HUES64 (cell line): ENCODE results near the gene FASTK.
A peak's percentile ranks its signal among the peaks of the same experiment; 100 is the strongest.

Experiments used
- H3K27ac ChIP-seq: 2 replicates; pipeline ENCODE4 v1.7.0; 2013; ENCODE audit warnings: low read depth, low read length, inconsistent platforms
- H3K27me3 ChIP-seq: 2 replicates; pipeline ENCODE4 v1.6.1; 2013; ENCODE audit warnings: mild to moderate bottlenecking, low read length; ENCODE audit not compliant: insufficient read depth
- H3K36me3 ChIP-seq: 2 replicates; pipeline ENCODE4 v1.6.1; 2013; ENCODE audit warnings: mild to moderate bottlenecking, low read length; ENCODE audit not compliant: insufficient read depth
- H3K4me1 ChIP-seq: 2 replicates; pipeline ENCODE4 v1.6.1; 2013; ENCODE audit warnings: mild to moderate bottlenecking, low read length, moderate library complexity; ENCODE audit not compliant: insufficient read depth
- H3K4me3 ChIP-seq: 2 replicates; pipeline ENCODE4 v1.5.1; 2013; ENCODE audit warnings: mild to moderate bottlenecking, low read length, moderate library complexity
- H3K9ac ChIP-seq: 2 replicates; pipeline ENCODE4 v1.6.1; 2013; ENCODE audit warnings: mild to moderate bottlenecking, low read depth, low read length
- H3K9me3 ChIP-seq: 2 replicates; pipeline ENCODE4 v1.6.1; 2013; ENCODE audit warnings: low read depth, low read length; ENCODE audit not compliant: insufficient read depth
- WGBS: fragments of 150-250, 120-280 bp; methylation state at CpG from one replicate; pipeline ENCODE4 v1.1.7; 2013; ENCODE audit warnings: missing lambda C conversion rate; 5-methylcytosine and 5-hydroxymethylcytosine counted together

Gene FASTK

DNA sequence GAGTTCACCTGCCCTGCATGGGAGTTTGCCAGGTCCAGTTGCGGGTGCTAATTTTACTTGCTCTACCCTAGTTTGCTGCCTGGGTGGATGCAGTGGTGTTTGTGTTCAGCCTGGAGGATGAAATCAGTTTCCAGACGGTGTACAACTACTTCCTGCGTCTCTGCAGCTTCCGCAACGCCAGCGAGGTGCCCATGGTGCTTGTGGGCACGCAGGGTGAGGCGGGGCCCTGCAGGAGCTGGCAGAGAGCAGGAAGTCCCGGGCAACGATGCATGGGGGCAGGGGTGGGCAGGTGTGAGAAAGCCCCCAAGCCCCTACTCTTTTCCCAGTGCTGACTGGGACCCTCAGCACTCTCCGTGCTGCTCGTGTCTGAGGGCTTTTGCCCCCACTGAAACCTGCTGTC lies 37.0 kb upstream of the FASTK start:
- no peak overlapping the region for H3K9ac ChIP-seq
- no peaks in the 10 kb centered on the region for H3K9me3 ChIP-seq
- H3K36me3 ChIP-seq = peaks cover 27% of the 10 kb centered on the region; the same call in 1 of the 2 replicates
- H3K27me3 ChIP-seq = peaks cover 18% of the 10 kb centered on the region
- H3K4me3 ChIP-seq = no peak overlapping the region
- H3K4me1 ChIP-seq = peaks cover 17% of the 10 kb centered on the region
- 94% methylated on average over 12 of the region's 12 CpGs for WGBS
- no peak overlapping the region for H3K27ac ChIP-seq

DNA sequence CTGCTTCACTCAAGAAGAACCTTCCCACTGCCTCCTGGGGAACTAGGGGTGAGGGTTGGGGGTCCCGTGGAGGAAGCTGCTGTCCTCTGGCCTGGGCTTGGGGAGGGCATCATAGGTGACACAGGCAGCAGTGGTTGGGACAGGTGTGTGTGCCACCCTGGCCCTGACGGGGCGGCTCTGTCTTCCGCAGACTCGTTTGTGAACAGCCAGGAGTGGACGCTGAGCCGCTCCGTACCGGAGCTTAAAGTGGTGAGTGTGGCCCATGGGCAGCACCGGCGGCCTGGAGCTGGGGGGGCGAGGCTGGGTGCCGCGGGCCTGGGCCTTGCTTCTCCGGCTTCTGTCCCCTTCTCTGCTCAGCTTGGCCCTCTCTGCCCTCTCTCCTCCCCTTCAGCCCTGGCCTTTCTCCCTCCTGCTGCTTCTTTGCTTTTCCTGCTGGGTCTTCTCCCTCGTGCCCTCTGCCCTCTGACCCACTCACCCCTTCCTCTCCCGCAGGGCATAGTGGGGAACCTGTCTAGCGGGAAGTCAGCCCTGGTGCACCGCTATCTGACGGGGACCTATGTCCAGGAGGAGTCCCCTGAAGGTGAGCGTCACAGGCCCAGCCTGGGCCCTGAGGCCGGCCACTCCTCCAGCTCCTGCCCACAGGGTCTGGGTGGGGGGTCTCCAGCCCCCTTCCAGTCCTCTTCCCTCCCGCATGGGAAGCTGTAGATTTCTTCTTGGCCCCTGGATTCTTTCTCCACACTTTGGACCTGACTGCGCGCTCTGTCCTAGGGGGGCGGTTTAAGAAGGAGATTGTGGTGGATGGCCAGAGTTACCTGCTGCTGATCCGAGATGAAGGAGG lies 36.2 kb upstream of the FASTK start:
- no peak overlapping the region for H3K9ac ChIP-seq
- H3K4me3 ChIP-seq = no peak overlapping the region
- no peaks in the 10 kb centered on the region for H3K9me3 ChIP-seq
- peaks cover 27% of the 10 kb centered on the region; the same call in 1 of the 2 replicates for H3K36me3 ChIP-seq
- peaks cover 18% of the 10 kb centered on the region for H3K27me3 ChIP-seq
- peaks cover 17% of the 10 kb centered on the region for H3K4me1 ChIP-seq
- H3K27ac ChIP-seq = no peak overlapping the region
- WGBS = 93% methylated on average over 27 of the region's 27 CpGs

DNA sequence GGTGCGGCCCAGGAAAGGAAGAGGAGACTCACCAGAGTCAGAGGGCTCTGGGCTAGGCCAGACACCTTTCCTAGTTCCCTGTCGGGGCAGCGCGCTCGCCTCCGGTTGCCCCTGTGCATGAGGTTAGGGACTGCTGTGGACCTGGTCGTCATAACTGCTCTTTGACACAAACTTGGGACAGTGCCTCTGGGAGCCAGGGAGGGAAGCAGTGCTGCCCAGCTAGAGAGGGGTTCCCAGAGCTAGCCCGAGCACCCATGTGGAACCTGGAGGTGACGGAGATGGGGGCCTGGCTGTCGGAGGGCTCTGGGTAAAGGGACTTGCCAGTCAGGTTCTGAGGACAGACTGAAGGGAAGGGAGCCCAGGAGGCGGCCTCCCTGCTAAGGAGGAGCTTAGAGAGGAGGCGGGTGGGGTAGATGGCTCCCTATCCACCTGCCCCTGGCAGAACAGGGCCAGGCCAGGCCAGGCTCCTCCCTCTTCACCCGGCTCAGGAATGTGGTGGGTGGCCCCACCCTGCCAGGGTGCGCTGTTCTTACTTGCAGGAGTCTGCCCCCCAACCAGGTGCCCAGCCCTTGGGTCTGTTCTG lies 35.3 kb upstream of the FASTK start:
- H3K27me3 ChIP-seq = peaks cover 18% of the 10 kb centered on the region
- no peak overlapping the region for H3K9ac ChIP-seq
- no peaks in the 10 kb centered on the region for H3K9me3 ChIP-seq
- peaks cover 24% of the 10 kb centered on the region; the same call in 1 of the 2 replicates for H3K36me3 ChIP-seq
- WGBS = 54% methylated on average over 14 of the region's 14 CpGs
- peak overlapping the region; percentile 42 for H3K4me3 ChIP-seq
- peaks cover 17% of the 10 kb centered on the region for H3K4me1 ChIP-seq
- no peak overlapping the region for H3K27ac ChIP-seq

DNA sequence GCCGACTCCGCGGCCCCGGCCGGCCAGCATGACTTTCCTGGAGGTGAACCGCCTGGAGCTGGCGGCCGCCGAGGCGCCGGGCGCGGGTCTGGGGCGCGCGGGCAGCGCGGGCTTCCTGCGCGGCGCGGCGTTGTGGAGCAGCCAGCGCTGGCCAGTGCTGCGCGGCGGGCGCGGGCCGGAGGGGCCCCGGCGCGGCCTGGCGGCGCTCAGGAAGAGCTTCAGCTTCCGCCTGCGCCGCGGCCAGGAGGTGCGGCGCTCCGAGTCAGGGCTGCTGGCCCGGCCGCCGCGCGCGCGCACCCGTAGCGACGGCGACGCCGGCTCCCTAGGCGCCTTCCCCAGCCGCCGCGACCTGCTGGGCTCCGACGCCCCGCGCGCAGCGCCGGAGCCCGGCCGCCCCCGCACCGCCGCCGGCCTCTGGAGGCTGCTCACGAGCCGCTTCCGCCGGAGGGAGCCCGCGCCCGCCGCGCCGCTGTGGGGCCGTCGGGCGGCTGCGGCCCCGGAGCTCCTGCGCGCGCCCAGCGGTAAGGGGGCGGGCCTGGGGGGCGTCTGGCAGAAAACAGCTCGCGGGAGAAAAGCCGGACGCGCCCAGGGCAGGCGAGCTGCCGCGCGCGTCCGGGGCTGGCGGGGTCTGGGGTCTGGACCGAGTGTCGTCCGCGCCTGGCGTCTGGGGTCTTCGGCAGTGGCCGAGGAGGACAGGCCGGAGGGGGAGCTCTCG lies 34.7 kb upstream of the FASTK start:
- Histone ChIP-seq H3K27me3 (peaks cover 18% of the 10 kb centered on the region), H3K27ac (no peak overlapping the region), H3K4me1 (peaks cover 17% of the 10 kb centered on the region), H3K36me3 (peaks cover 18% of the 10 kb centered on the region; the same call in 1 of the 2 replicates), H3K9ac (peak overlapping the region; percentile 30), H3K4me3 (peak overlapping the region; percentile 42), H3K9me3 (no peaks in the 10 kb centered on the region)
- 2% methylated on average over 114 of the region's 114 CpGs for WGBS

DNA sequence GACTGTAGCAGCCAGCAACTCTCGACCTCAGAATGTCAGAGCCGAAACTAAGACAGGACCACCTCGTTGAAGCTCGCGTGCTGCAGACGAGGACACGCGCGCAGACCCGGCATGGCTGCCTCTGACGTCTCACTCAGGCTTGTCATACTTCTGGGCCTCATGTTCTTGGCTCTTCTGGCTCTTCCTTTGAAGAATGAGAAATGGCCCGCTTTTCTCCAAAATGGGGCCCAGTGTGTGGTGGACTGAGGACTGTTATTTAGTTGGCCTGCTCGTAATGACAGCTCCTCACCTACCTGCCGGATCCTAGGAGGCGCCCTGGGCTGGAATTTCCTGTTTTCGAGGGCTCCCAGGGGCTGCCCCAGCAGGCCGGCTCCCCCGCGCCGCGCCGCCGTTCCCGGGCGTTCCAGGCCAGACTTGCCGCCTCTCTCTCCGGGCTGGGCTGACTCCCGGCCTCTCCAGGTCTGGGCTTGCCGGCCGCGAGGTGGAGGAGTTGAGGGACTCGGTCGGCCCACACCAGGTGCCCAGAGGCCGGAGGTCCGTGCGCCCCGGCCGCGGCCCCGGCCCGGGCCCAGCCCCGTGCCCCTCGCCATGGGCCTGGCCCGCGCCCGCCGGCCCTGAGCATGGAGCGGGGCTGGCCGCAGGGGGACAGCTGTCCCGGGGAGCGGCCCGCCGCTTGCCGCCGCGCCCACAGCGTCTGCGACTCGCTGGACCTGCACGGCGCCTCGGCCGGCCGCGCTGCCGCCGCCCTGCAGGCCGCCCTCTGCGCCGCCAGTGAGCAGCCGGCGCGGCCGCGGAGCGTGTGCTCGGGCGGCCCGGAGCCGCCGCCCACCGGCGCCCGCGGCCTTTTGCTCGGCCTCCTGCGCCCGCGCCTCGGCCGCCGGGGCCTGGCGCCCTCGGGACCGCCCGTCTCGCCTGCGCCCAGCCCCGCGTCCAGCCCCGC lies 33.8 kb upstream of the FASTK start:
- Histone ChIP-seq H3K9ac (peak overlapping the region; percentile 30; the same call in 1 of the 2 replicates), H3K27ac (peak overlapping the region; percentile 51; the same call in 1 of the 2 replicates)
- WGBS = 8% methylated on average over 101 of the region's 101 CpGs

DNA sequence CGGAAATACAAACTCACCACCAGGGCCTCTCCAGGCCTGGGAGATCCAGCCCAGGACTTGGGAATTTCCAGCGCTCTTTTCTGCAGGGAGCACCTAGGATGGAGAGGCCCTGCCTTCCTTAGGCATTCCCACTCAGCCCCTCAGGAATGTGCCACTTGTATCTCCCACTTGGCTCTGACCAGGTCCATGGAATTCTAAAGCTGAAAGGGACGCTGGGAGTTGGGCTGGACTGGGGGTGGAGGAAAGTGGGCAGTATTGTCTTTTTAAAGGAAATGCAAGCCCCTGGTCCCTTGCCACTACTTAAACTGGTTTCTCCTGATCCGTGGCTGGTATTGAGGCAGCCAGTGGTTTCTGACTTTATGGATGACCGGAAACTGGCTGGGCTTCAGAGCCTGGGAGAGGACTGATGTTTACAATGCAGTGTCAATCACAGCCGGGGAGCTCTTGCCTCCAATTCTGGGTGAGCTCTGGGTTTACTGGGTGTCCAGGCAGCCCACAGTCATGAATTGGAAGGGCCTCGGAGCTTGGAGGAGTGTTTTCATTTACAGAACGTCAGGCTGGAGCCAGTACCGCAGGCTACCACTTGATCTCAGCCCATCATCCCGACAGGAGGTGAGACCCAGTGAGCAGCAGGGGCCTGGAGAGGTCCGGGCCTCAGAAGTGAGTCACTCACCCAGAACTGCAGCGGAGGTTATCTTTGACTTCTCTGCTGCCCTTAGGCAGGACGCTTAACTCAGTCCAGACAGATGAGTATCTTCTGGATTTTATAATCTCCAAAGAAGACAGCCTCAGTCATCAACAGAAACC lies 32.9 kb upstream of the FASTK start:
- Histone ChIP-seq H3K4me3 (peak overlapping the region; percentile 42), H3K27ac (peak overlapping the region; percentile 51; the same call in 1 of the 2 replicates), H3K4me1 (peaks cover 17% of the 10 kb centered on the region), H3K9me3 (no peaks in the 10 kb centered on the region), H3K27me3 (peaks cover 18% of the 10 kb centered on the region), H3K36me3 (0 out of 2 replicates have a peak, but pooled peaks cover 2% of the 10 kb centered on the region), H3K9ac (no peak overlapping the region; the same call in 1 of the 2 replicates)
- WGBS = 34% methylated on average over 13 of the region's 13 CpGs

More for the DNA sequence above, 33.8 kb upstream of the FASTK start:
- peaks cover 11% of the 10 kb centered on the region; the same call in 1 of the 2 replicates for H3K36me3 ChIP-seq
- peaks cover 18% of the 10 kb centered on the region for H3K27me3 ChIP-seq
- H3K4me3 ChIP-seq = peak overlapping the region; percentile 42
- H3K4me1 ChIP-seq = peaks cover 17% of the 10 kb centered on the region
- H3K9me3 ChIP-seq = no peaks in the 10 kb centered on the region

DNA sequence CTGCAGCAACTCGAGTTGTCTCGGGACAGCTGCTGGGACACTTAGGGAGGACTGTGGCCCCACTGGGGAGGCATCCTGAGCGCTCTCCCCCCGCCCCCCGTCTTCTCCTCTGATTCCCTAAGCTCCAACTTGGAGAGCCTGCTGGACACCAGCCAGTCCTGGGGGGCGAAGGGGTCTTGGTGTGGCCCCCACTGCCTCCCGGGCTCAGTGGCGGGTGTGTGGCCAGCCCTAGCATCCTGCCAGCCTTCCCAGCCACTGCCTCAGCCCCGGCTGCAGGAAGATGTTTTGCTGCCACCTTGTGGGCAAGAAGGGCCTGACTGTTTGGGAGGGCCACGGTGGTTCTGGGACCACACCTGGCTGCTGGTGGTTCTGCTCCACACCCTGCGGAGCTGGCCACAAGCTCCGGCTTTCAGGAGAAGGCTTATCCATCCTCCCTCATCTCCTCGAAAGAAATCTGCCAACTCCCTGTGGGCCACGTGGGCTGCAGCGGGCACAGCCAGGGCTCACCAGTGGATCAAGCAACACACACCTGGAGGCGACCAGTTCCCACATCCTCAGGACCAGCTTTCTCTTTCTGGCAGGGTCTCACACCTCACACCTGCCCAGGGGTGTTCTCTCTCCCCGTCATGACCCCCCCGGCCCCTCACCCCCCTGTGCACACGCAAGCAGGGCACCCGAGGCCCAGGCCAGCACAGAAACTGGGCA lies 30.5 kb upstream of the FASTK start:
- H3K36me3 ChIP-seq = no peaks in the 10 kb centered on the region
- H3K27ac ChIP-seq = no peak overlapping the region
- peaks cover 16% of the 10 kb centered on the region for H3K27me3 ChIP-seq
- 45% methylated on average over 20 of the region's 20 CpGs for WGBS
- H3K9ac ChIP-seq = no peak overlapping the region
- H3K4me3 ChIP-seq = no peak overlapping the region
- no peaks in the 10 kb centered on the region for H3K9me3 ChIP-seq
- H3K4me1 ChIP-seq = peaks cover 15% of the 10 kb centered on the region

DNA sequence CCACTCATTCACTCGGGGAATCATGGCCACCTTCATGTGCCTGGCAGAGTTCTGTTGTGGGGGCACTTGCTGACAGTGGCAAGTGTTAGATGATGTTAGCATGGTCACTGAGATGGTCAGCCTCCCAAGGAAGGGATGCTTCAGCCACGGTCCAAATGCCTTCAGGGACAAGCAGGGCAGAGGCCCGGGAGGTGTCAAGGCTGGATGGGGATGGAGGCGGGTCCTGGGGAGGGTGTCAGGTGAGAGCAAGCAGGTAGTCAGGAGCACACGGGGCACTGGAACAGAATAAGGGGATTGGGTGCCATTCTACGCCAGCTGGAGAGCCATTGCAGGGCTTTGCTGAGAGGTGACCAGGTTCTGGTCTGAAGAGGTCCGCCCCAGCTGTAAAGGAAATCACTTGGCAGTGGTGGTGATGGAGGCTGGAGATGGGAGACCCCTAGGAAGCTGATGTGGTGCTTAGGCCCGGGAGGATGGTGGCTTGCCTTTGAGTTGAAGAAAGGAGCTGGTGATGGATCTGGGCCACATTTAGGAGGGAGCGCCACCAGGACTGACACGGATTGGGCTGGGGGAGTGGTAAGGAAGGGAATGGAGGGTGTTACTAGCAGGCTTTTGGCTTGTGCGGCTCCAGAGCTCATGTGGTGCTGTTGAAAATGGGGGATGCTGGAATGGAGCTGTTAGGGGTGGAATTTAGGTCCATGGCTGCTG lies 29.8 kb upstream of the FASTK start:
- H3K4me3 ChIP-seq = no peak overlapping the region
- peaks cover 11% of the 10 kb centered on the region for H3K4me1 ChIP-seq
- no peaks in the 10 kb centered on the region for H3K36me3 ChIP-seq
- 82% methylated on average over 11 of the region's 11 CpGs for WGBS
- no peaks in the 10 kb centered on the region for H3K9me3 ChIP-seq
- H3K27ac ChIP-seq = no peak overlapping the region
- H3K27me3 ChIP-seq = peaks cover 10% of the 10 kb centered on the region; the same call in 1 of the 2 replicates
- H3K9ac ChIP-seq = no peak overlapping the region
